ENCODE data around the gene TMEM240.
A peak's percentile ranks its signal among the peaks of the same experiment; 100 is the strongest.
"Not testable (repeated sequence)": the region's sequence is repeated elsewhere in the genome, so short reads cannot be mapped to it uniquely, and the experiment has no call there.

The TMEM240 gene

DNA sequence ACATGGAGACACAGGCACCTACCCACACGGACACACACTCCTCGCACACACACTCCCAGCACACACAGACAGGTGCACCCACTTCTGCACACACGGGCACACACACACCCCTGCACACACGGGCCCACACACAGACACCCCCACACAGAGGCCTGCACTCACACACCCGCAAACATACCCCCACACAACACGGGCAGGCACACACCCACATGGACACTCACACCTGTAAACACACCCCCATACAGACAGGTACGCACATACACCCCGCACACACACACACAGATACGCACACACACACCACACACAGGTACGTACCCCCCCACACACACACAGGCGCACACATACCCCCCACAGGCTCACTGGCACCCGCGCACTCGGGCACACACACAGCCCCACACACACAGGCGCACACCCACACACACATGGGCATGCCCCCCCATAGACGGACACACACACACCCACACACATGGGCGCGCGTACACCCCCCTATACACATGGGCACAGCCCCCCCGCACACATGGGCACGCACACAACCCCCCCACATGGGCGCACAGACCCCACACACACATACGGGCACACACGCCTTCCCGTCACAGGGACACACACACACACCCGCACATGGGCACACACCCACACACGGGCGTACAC, 22.3 kb downstream of the TMEM240 start:
- H3K4me3 ChIP-seq (ENCODE audit: low read depth, low read length), result no peak overlapping the region
- TF ChIP-seq, protein P1, sequence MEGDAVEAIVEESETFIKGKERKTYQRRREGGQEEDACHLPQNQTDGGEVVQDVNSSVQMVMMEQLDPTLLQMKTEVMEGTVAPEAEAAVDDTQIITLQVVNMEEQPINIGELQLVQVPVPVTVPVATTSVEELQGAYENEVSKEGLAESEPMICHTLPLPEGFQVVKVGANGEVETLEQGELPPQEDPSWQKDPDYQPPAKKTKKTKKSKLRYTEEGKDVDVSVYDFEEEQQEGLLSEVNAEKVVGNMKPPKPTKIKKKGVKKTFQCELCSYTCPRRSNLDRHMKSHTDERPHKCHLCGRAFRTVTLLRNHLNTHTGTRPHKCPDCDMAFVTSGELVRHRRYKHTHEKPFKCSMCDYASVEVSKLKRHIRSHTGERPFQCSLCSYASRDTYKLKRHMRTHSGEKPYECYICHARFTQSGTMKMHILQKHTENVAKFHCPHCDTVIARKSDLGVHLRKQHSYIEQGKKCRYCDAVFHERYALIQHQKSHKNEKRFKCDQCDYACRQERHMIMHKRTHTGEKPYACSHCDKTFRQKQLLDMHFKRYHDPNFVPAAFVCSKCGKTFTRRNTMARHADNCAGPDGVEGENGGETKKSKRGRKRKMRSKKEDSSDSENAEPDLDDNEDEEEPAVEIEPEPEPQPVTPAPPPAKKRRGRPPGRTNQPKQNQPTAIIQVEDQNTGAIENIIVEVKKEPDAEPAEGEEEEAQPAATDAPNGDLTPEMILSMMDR (IDR thresholded peaks at IDR 0.05; ENCODE audit: borderline replicate concordance, insufficient read depth, low read depth, low read length), result no peak

DNA sequence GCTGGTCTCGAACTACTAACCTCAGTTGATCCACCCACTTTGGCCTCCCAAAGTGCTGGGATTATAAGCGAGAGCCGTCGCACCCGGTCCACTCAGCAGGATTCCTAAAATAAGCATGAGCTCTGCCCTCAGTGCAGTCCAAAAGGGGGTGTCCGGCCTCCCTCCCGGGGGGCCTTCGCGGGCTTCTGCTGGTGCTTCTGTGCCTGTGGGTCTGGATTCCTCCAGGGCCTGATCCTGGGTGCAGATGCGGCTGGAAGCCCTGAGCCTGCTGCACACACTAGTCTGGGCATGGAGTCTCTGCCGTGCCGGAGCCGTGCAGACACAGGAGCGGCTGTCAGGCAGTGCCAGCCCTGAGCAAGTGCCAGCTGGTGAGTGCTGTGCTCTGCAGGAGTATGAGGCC, 23.5 kb downstream of the TMEM240 start:
- not testable (repeated sequence) for H3K4me3 ChIP-seq (ENCODE audit: low read depth, low read length)

GRCh38 chr1:1514376-1514775, 26.0 kb downstream of the TMEM240 start:
- H3K4me3 ChIP-seq (ENCODE audit: low read depth, low read length), result not testable (repeated sequence)

- not testable (repeated sequence) for H3K4me3 ChIP-seq (ENCODE audit: low read depth, low read length)
Measured at GRCh38 chr1:1513675-1514074, 26.7 kb downstream of the TMEM240 start.

GRCh38 chr1:1512425-1512824, 28.0 kb downstream of the TMEM240 start:
- H3K4me3 ChIP-seq (ENCODE audit: low read depth, low read length), result peak overlapping the region; percentile 76

GRCh38 chr1:1511533-1512285, 28.7 kb downstream of the TMEM240 start, which contains the start of gene ATAD3A:
Gene ATAD3A, plus strand, starts transcription at chr1:1512162. Its CDS starts 107 bp downstream, at chr1:1512269.
- TF ChIP-seq, protein P1 (IDR thresholded peaks at IDR 0.05; ENCODE audit: borderline replicate concordance, insufficient read depth, low read depth, low read length), result no peak
- peak within 1 kb of the TSS; percentile 76 for H3K4me3 ChIP-seq (ENCODE audit: low read depth, low read length)

GRCh38 chr1:1510912-1511532, 29.4 kb downstream of the TMEM240 start:
- peak overlapping the region; percentile 76 for H3K4me3 ChIP-seq (ENCODE audit: low read depth, low read length)
- TF ChIP-seq, protein P1 (IDR thresholded peaks at IDR 0.05; ENCODE audit: borderline replicate concordance, insufficient read depth, low read depth, low read length), result no peak

DNA sequence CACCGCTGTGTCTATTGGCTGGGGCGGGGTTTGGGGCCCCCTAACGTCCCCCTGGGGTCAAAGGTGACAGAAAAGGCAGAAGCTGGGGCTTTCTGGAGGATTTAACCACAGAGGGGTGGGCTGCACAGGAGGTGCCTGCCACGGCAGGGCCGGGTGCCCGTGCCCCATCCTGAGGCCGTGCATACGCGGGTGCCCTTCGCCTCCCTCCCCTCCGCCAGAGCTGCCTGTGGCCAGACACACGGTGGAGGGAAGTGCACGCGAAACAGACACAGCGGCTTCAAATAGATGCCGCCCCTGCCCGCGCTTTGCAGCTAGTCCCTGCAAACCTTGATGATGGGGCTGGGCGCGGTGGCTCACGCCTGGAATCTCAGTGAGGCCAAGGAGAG, 31.0 kb downstream of the TMEM240 start:
- H3K4me3 ChIP-seq (ENCODE audit: low read depth, low read length), result not testable (repeated sequence)

DNA sequence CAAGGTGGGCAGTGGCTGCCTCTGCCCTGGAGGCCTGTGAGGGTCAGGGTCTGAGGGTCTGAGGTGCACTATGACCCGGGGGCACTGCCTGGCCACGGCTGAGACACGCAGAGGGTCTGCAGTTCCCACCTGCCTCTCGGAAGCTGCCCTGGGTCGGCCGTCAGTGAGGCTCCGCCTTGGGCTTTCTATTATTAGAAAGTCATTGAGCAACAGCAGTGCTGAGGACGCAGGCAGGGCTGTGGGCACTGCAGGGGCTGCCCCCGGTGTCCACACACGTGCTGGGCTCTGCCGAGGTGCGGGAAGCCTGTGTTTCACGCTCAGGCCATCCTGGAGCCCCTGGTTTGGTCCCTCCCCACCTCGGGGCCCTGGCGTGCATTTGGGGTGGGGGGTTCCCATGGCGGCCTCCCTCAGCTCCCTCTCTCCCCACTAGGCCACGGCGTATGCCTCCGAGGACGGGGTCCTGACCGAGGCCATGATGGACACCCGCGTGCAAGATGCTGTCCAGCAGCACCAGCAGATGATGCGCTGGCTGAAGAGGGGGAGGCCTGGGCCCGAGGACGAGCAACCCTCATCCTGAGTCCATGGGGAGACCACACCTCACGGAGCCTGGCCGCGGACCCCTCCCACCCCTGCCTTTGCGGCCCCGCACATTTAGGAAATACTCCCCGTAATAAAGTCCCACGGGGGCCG, 31.5 kb downstream of the TMEM240 start:
- not testable (repeated sequence) for H3K4me3 ChIP-seq (ENCODE audit: low read depth, low read length)

- H3K4me3 ChIP-seq (ENCODE audit: low read depth, low read length), result no peak overlapping the region
- TF ChIP-seq, protein P1 (IDR thresholded peaks at IDR 0.05; ENCODE audit: borderline replicate concordance, insufficient read depth, low read depth, low read length), result no peak
Measured at GRCh38 chr1:1507305-1507704, 33.1 kb downstream of the TMEM240 start.

GRCh38 chr1:1505801-1506200, 34.6 kb downstream of the TMEM240 start:
- H3K4me3 ChIP-seq (ENCODE audit: low read depth, low read length), result not testable (repeated sequence)

All from GM12875 (cell line).